Muscle layer of duodenum (tissue), 2 donors: ENCODE data around the gene FHIP2A.

ENCODE experiments used
- H3K27ac ChIP-seq: one replicate; pipeline ENCODE4 v1.7.0; 2013; ENCODE audit warnings: mild to moderate bottlenecking, low read length
- H3K27me3 ChIP-seq: one replicate; pipeline ENCODE4 v1.7.0; 2013; ENCODE audit warnings: low read depth, mild to moderate bottlenecking, control low read depth, low read length
- H3K36me3 ChIP-seq, 2 donors: one replicate each; pipeline ENCODE4 v1.7.0; 2013; ENCODE audit warnings: low read length in 2 of 2, control low read depth in 1 of 2, mild to moderate bottlenecking in 1 of 2; ENCODE audit not compliant: insufficient read depth in 2 of 2, control insufficient read depth in 1 of 2
- H3K4me1 ChIP-seq, 2 donors: one replicate each; pipeline ENCODE4 v1.7.0; 2013; ENCODE audit warnings: low read length in 2 of 2, mild to moderate bottlenecking in 2 of 2, control low read depth in 1 of 2, moderate library complexity in 1 of 2; ENCODE audit not compliant: insufficient read depth in 2 of 2, control insufficient read depth in 1 of 2
- H3K4me3 ChIP-seq, 2 donors: one replicate each; pipeline ENCODE4 v1.7.0; 2013; ENCODE audit warnings: low read length in 2 of 2, low read depth in 1 of 2, mild to moderate bottlenecking in 1 of 2
- H3K9me3 ChIP-seq, 2 donors: one replicate each; pipeline ENCODE4 v1.7.0; 2013; ENCODE audit warnings: low read length in 2 of 2, control low read depth in 1 of 2, mild to moderate bottlenecking in 1 of 2; ENCODE audit not compliant: control insufficient read depth in 1 of 2
- donor health status: healthy.

The FHIP2A gene

GRCh38 chr10:114862456-114862855 is 40.9 kb downstream of the FHIP2A start:
- H3K4me1 ChIP-seq = peaks cover 0 to 5% of the 10 kb centered on the region in 2 donors
- H3K27me3 ChIP-seq = no peaks in the 10 kb centered on the region
- H3K9me3 ChIP-seq = no peaks in the 10 kb centered on the region
- H3K27ac ChIP-seq = no peak overlapping the region
- H3K36me3 ChIP-seq = peaks cover 34 to 46% of the 10 kb centered on the region in 2 donors
- no peak overlapping the region for H3K4me3 ChIP-seq

GRCh38 chr10:114867365-114867764 is 45.8 kb downstream of the FHIP2A start:
- Histone ChIP-seq H3K4me3 (no peak overlapping the region), H3K4me1 (peaks cover 0 to 3% of the 10 kb centered on the region in 2 donors), H3K27ac (no peak overlapping the region), H3K36me3 (peaks cover 11 to 26% of the 10 kb centered on the region in 2 donors), H3K9me3 (no peaks in the 10 kb centered on the region), H3K27me3 (no peaks in the 10 kb centered on the region)

GRCh38 chr10:114868870-114869519 is 47.4 kb downstream of the FHIP2A start:
- no peak overlapping the region for H3K4me3 ChIP-seq
- H3K36me3 ChIP-seq = peaks cover 7 to 20% of the 10 kb centered on the region in 2 donors
- H3K4me1 ChIP-seq = peaks cover 0 to 3% of the 10 kb centered on the region in 2 donors
- H3K27ac ChIP-seq = no peak overlapping the region
- no peaks in the 10 kb centered on the region for H3K9me3 ChIP-seq
- H3K27me3 ChIP-seq = no peaks in the 10 kb centered on the region

- H3K9me3 ChIP-seq = no peaks in the 10 kb centered on the region
- H3K27ac ChIP-seq = no peak overlapping the region
- H3K27me3 ChIP-seq = no peaks in the 10 kb centered on the region
- H3K36me3 ChIP-seq = peaks cover 2 to 15% of the 10 kb centered on the region in 2 donors
- peaks cover 0 to 3% of the 10 kb centered on the region in 2 donors for H3K4me1 ChIP-seq
- no peak overlapping the region for H3K4me3 ChIP-seq
Observed at GRCh38 chr10:114869520-114869892, 47.9 kb downstream of the FHIP2A start.

- H3K9me3 ChIP-seq = no peaks in the 10 kb centered on the region
- no peaks in the 10 kb centered on the region for H3K27me3 ChIP-seq
- H3K36me3 ChIP-seq = peaks cover 0 to 8% of the 10 kb centered on the region in 2 donors
- no peak overlapping the region for H3K27ac ChIP-seq
- no peak overlapping the region for H3K4me3 ChIP-seq
- H3K4me1 ChIP-seq = peaks cover 0 to 3% of the 10 kb centered on the region in 2 donors
Observed at GRCh38 chr10:114870486-114870885, 48.9 kb downstream of the FHIP2A start.

GRCh38 chr10:114871379-114871778 is 49.8 kb downstream of the FHIP2A start:
- no peaks in the 10 kb centered on the region for H3K27me3 ChIP-seq
- H3K9me3 ChIP-seq = no peaks in the 10 kb centered on the region
- no peaks in the 10 kb centered on the region for H3K36me3 ChIP-seq
- peaks cover 0 to 3% of the 10 kb centered on the region in 2 donors for H3K4me1 ChIP-seq
- H3K4me3 ChIP-seq = no peak overlapping the region
- no peak overlapping the region for H3K27ac ChIP-seq
